OCI-LY7 (cell line): ENCODE measurements around the gene GRIA1.

Experiments used
- CTCF ChIP-seq: fragments of 200-600 bp; sonication (generic); conservative IDR thresholded peaks from 2 replicates; pipeline ENCODE4 v1.5.1; 2014; ENCODE audit warnings: mild to moderate bottlenecking, antibody characterized with exemption, low read length, moderate library complexity, mixed read lengths
- EZH2phosphoT487 ChIP-seq: fragments of 200-600 bp; sonication (generic); IDR thresholded peaks from 2 replicates; pipeline ENCODE4 v1.6.1; 2018; ENCODE audit warnings: low read depth, borderline replicate concordance, mild to moderate bottlenecking, mixed run types, antibody characterized with exemption, low read length, moderate library complexity, mixed read lengths

- TF ChIP-seq CTCF, result no peak
- TF ChIP-seq EZH2phosphoT487, result no peak
Measured at GRCh38 chr5:153630546-153630945, 140.1 kb downstream of the GRIA1 start.
